DND-41 (cell line): ENCODE data around the gene MVB12B.

Experiments
- EZH2 ChIP-seq: IDR thresholded peaks from 3 replicates; pipeline ENCODE4 v1.6.1; 2012; ENCODE audit warnings: borderline replicate concordance, low read depth, mild to moderate bottlenecking, moderate library complexity, low read length, inconsistent platforms; ENCODE audit not compliant: severe bottlenecking
- TF ChIP-seq, protein P1 (sequence below): IDR thresholded peaks from 2 replicates; pipeline ENCODE4 v1.5.1; 2012; ENCODE audit warnings: borderline replicate concordance, low read length, moderate library complexity, mild to moderate bottlenecking; ENCODE audit not compliant: poor library complexity, severe bottlenecking; ENCODE audit errors: extremely low read depth

GRCh38 chr9:126472948-126473298 lies 146.3 kb downstream of the MVB12B start:
- TF ChIP-seq, protein P1, sequence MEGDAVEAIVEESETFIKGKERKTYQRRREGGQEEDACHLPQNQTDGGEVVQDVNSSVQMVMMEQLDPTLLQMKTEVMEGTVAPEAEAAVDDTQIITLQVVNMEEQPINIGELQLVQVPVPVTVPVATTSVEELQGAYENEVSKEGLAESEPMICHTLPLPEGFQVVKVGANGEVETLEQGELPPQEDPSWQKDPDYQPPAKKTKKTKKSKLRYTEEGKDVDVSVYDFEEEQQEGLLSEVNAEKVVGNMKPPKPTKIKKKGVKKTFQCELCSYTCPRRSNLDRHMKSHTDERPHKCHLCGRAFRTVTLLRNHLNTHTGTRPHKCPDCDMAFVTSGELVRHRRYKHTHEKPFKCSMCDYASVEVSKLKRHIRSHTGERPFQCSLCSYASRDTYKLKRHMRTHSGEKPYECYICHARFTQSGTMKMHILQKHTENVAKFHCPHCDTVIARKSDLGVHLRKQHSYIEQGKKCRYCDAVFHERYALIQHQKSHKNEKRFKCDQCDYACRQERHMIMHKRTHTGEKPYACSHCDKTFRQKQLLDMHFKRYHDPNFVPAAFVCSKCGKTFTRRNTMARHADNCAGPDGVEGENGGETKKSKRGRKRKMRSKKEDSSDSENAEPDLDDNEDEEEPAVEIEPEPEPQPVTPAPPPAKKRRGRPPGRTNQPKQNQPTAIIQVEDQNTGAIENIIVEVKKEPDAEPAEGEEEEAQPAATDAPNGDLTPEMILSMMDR: no peak
- no peak for TF ChIP-seq EZH2
